HTERT RPE-1 (cell line): ENCODE results near the gene ZNF436.

Experiments used
- in situ Hi-C: fragments of 300-500 bp; cut with MboI; formaldehyde crosslinking; loops from 4 replicates; pipeline ENCODE4 v1.14.3; 2020; ENCODE audit warnings: low sequenced_read_pairs

The ZNF436 gene

DNA sequence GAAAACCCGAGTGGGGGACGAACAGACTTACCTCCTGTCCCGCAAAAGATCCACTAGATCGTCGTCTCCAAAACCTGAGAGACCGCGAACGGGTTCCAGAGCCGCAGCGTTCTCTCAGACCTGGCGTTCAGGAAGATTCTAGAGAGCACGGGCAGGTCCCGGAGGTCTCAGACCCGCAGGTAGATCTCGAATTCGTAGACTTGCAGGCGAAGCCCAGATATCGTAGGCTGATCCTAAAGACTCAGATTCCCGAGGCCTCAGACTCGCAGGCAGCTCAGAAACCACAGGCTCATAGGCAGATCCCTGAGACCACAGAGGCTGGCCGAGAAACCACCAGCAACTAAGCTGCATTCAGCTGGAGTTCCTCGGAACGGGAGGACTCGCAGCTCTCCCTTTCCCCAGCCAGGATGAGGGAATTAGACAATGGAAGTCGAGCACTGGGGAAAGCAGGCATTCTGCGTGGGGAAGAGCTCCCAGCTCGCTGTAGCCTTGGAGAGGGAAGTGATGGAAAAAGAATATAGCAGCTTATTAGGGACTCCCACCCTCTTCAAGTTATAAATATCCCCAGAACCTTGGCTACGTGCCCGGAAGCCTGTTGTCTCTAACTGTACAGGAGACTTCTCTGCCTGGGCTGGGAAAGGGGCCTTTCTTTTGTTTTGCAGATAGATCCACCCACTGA lies at the start of gene ZNF436:
TSS of gene ZNF436 (minus strand) at position 502 of the 679 bp plus-strand sequence. CDS start 1,831 bp downstream, outside the sequence.
- in situ Hi-C loops = no loop called here

- in situ Hi-C loops = no loop called here
Observed at GRCh38 chr1:23419180-23419579, 49.5 kb upstream of the ZNF436 start.

- in situ Hi-C loops = no loop called here
Observed at GRCh38 chr1:23417570-23417969, 47.9 kb upstream of the ZNF436 start.

GRCh38 chr1:23416964-23417363 lies 47.3 kb upstream of the ZNF436 start:
- in situ Hi-C loops = no loop called here

- in situ Hi-C loops = no loop called here
Observed at GRCh38 chr1:23408797-23409290, 39.2 kb upstream of the ZNF436 start.

GRCh38 chr1:23407016-23407630 lies 37.5 kb upstream of the ZNF436 start:
- in situ Hi-C loops = no loop called here

DNA sequence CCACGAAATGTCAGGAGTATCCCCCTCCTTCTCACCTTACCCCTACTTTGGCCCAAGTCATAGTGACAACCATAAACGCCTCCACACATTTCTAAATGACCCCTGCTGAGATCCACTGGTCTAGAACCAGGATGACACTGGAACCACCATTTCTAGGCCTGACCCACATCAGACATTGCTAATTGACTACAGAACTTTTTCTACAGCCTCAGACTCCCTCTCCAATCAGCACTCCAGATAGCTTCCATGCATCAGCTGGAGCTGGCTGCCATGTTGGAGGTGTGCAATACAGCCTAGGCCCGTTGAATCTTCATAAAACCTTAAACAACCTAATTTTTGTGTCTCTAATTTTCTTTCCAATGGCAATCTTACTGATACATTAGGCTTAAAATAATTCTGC lies 36.3 kb upstream of the ZNF436 start:
- in situ Hi-C loops = no loop called here

DNA sequence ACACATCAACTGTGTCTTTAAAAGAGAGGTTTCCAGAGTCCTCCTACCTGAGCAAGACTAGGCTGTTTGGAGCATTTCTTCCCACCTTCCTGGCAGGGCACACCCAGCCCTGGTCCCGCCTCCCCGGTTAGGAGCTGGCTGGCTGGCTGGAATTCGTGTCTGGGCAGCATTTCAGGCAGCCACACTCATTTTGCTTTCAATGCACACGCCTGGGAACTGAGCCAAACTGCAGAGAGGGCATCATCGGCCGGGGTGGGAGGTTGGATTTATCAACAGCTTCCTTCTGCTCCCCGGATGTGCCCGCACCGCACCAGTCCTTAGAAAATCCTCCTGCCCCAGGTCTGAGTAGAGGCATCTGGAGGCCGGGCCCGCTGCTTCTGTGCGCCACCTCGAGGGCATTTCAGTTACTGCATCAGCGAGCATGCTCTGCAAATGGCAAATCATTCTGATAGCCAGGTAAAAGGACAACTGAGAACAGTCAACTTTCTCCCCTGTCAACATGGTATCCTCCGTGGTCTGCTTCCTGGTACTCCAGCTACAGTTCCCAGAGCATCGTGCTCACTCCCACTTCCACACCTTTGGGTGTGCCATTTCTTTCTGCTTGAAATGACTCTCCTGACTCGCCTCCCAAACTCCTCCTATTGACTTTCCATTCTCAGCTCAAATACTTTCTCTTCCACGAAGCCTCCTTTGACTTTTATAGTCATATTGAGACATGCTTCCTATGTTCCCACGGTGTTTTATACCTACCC lies 34.3 kb upstream of the ZNF436 start:
- in situ Hi-C loops = no loop called here

- in situ Hi-C loops = no loop called here
Observed at GRCh38 chr1:23403355-23403734, 33.7 kb upstream of the ZNF436 start.

DNA sequence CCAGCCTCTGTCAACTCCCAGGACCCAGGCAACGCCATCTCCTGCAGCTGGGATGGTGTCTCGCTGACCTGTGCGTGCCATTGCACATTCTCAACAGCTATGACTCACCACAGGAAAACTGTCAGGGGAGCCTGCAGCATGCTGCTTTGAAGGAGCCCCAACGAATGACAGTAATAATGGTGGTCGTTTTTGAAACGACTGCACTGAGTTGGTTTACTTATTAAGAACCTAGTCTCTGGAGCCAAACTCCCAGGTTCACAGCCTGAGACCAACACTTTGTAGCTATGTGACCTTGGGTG lies 33.4 kb upstream of the ZNF436 start:
- in situ Hi-C loops = no loop called here

DNA sequence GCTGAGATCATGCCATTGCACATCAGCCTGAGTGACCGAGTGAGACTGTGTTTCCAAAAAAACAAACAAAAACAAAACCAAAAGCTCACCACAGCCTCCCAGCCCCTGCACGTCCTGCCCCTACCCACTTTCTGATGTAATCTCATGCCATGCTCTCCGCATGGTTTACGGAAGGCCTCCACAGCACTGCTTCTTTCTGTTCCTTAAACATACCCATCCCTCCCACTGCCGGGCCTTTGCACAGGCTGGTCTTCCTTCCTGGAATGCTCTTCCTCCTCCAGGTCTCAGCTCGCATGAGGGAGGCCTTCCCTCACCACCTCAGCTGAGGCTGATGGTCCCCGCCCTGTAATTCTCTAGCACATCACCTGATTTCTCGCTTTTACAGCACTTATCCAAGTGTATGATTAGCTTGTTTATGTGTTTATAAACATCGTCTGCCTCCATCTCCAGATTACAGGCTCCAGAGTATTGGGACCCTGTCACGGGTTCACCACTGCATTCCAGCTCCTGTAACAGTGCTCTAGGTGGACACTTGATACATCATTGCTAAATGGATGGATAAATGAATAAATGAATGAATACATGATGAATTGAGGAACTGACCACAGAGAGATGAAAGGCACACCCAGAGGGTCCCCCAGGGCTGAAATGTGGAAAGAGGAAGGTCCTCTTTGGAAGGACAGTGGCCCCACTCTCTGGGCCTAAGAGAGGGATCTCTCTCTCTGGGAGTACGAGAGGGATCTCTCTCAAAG lies 32.8 kb upstream of the ZNF436 start:
- in situ Hi-C loops = no loop called here

GRCh38 chr1:23401313-23401712 lies 31.7 kb upstream of the ZNF436 start:
- in situ Hi-C loops = no loop called here

- in situ Hi-C loops = no loop called here
Observed at GRCh38 chr1:23400324-23401114, 30.9 kb upstream of the ZNF436 start.

DNA sequence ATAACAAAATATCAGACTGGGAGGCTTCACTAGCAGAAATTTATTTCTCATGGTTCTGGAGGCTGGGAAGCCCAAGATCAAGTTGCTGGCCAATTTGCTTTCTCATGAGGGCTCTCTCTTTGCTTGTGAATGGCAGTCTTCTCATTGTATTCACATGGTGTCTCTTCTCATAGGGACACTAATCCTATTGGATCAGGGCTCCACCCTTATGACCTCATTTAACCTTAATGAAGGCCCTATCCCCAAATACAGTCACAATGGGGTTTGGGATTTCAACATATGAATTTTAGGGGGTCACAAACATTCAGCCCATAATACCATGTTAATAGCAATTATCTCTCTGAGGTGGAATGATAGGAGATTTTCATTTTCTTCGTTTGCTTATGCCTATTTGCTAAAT lies 29.6 kb upstream of the ZNF436 start:
- in situ Hi-C loops = no loop called here

DNA sequence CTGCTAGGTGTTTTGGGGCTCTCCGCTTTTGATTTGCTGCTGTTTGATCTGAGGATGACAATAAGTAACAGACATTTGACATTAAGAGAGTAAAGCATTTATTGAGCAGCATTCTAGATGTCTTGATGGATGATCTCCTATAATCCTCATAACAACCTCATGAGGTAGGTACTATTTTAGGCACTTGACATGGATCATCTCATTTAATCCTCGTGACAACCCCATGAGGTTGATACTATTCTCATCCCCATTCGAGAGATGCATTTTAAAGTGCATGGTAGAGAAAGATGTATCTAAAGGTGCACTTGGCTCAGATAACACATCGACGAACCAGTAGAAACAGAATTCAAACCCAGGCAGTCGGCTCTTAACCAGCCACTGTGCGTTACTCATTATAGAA lies 28.3 kb upstream of the ZNF436 start:
- in situ Hi-C loops = no loop called here

GRCh38 chr1:23396380-23396779 lies 26.7 kb upstream of the ZNF436 start:
- in situ Hi-C loops = no loop called here

- in situ Hi-C loops = no loop called here
Observed at GRCh38 chr1:23395849-23396248, 26.2 kb upstream of the ZNF436 start.

DNA sequence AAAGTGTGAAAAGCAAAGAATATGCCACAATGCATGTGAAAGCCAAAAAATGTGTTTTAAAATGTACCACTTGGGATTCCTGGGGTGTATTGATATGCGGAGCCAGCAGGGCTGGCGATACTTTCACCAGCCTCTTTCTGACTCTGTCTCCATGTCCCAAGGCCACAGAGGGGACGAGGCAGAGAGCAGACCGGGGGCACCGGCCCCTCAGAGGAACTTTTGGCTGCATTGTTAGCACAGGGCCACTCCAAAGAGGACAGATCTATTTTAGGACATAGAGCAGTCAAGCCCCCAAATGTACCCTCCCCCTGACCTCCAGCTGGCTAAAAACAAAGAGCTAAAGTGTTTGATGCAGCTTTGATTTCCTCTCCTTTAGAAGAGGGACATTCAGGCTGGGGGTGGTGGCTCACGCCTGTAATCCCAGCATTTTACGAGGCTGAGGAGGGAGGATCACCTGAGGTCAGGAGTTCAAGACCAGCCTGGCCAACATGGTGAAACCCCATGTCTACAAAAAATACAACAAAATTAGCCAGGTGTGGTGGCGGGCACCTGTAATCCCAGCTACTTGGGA lies 25.6 kb upstream of the ZNF436 start:
- in situ Hi-C loops = no loop called here

GRCh38 chr1:23394684-23395083 lies 25.0 kb upstream of the ZNF436 start:
- in situ Hi-C loops = no loop called here

- in situ Hi-C loops = no loop called here
Observed at GRCh38 chr1:23394181-23394580, 24.5 kb upstream of the ZNF436 start.
